Loucy (cell line): Measurements from ENCODE around the gene UNC5C.

ENCODE experiments used
- H2AFZ ChIP-seq: fragments of 200-600 bp; sonication (generic); 2 replicates; pipeline ENCODE4 v1.6.0; 2016; ENCODE audit warnings: antibody characterized with exemption, mild to moderate bottlenecking, low read length, moderate library complexity
- H3F3A ChIP-seq: fragments of 200-600 bp; 2 replicates; pipeline ENCODE4 v1.6.0; 2016; ENCODE audit warnings: antibody characterized with exemption, low read depth, mild to moderate bottlenecking
- H3K27me3 ChIP-seq: fragments of 200-600 bp; sonication (generic); 2 replicates; pipeline ENCODE4 v1.6.1; 2014; ENCODE audit warnings: low read length, mild to moderate bottlenecking; ENCODE audit not compliant: insufficient read depth, poor library complexity, severe bottlenecking
- H3K36me3 ChIP-seq: fragments of 200-600 bp; sonication (generic); 2 replicates; pipeline ENCODE4 v1.6.1; 2016; ENCODE audit warnings: low read length; ENCODE audit not compliant: insufficient read depth
- H3K4me1 ChIP-seq: fragments of 200-600 bp; sonication (generic); 2 replicates; pipeline ENCODE4 v1.5.1; 2014; ENCODE audit warnings: low read length, mild to moderate bottlenecking; ENCODE audit not compliant: insufficient read depth, poor library complexity, severe bottlenecking
- H3K4me2 ChIP-seq: fragments of 200-600 bp; sonication (generic); 2 replicates; pipeline ENCODE4 v1.6.0; 2014; ENCODE audit warnings: antibody characterized with exemption, low read length, low read depth, mild to moderate bottlenecking; ENCODE audit not compliant: poor library complexity, severe bottlenecking
- H3K4me3 ChIP-seq: fragments of 200-600 bp; sonication (generic); 2 replicates; pipeline ENCODE4 v1.5.1; 2014; ENCODE audit warnings: low read length, mild to moderate bottlenecking, mixed read lengths; ENCODE audit not compliant: poor library complexity, severe bottlenecking
- H3K79me2 ChIP-seq: fragments of 200-600 bp; sonication (generic); 2 replicates; pipeline ENCODE4 v1.6.1; 2014; ENCODE audit warnings: low read length; ENCODE audit not compliant: insufficient read depth
- H3K9ac ChIP-seq: fragments of 200-600 bp; sonication (generic); 2 replicates; pipeline ENCODE4 v1.6.0; 2014; ENCODE audit warnings: mild to moderate bottlenecking, low read depth, low read length, moderate library complexity; ENCODE audit not compliant: poor library complexity, severe bottlenecking
- H3K9me2 ChIP-seq: fragments of 200-600 bp; sonication (generic); replicated peaks from 2 replicates; pipeline ENCODE4 v1.6.1; 2016; ENCODE audit warnings: low read depth, low read length, mixed read lengths
- H3K9me3 ChIP-seq: fragments of 200-600 bp; sonication (generic); 2 replicates; pipeline ENCODE4 v1.6.1; 2014; ENCODE audit warnings: mild to moderate bottlenecking, antibody characterized with exemption, low read length, low read depth; ENCODE audit not compliant: insufficient read depth
- H4K20me1 ChIP-seq: fragments of 200-600 bp; sonication (generic); 2 replicates; pipeline ENCODE4 v1.6.0; 2014; ENCODE audit warnings: antibody characterized with exemption, low read length, mild to moderate bottlenecking; ENCODE audit not compliant: insufficient read depth, poor library complexity, severe bottlenecking
- EZH2phosphoT487 ChIP-seq: fragments of 200-600 bp; IDR thresholded peaks from 2 replicates; pipeline ENCODE4 v1.6.1; 2018; ENCODE audit warnings: antibody characterized with exemption, mild to moderate bottlenecking, moderate library complexity, borderline replicate concordance
- TF ChIP-seq, protein P1 (sequence below): fragments of 200-600 bp; sonication (generic); conservative IDR thresholded peaks from 2 replicates; pipeline ENCODE4 v1.5.1; 2014; ENCODE audit warnings: mild to moderate bottlenecking, antibody characterized with exemption, low read length

The UNC5C gene

DNA sequence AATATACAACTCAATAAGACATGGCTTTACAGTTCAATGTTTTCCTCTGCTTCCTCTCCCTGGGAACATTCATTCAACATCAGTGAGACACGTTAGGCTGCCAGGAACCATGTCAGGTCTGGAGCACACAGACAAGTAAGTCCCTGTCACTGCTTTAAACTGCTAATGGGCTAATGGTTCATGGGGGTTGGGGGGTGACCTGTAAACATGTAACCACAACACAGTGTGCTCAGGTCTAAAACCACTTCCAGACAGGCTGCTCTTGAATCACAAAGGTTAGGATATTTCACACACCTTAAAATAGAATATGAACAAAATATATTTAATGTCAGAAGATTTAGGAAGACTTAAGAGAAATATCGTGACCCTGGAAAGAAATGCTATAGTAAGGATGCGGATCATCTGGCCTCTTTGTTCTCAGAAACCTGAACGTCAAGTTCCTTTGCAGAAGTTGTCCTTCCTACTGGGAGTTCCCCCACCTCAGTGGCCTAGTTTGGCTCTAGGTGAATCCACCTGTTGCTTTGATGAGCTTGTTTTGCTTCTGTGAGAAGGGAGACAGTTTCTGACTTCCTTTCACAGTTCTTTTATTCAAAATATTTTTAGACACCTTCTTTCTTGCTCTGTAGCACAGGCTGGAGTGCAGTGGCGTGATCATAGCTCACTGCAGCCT lies 359.9 kb downstream of the UNC5C start:
- TF ChIP-seq, protein P1, sequence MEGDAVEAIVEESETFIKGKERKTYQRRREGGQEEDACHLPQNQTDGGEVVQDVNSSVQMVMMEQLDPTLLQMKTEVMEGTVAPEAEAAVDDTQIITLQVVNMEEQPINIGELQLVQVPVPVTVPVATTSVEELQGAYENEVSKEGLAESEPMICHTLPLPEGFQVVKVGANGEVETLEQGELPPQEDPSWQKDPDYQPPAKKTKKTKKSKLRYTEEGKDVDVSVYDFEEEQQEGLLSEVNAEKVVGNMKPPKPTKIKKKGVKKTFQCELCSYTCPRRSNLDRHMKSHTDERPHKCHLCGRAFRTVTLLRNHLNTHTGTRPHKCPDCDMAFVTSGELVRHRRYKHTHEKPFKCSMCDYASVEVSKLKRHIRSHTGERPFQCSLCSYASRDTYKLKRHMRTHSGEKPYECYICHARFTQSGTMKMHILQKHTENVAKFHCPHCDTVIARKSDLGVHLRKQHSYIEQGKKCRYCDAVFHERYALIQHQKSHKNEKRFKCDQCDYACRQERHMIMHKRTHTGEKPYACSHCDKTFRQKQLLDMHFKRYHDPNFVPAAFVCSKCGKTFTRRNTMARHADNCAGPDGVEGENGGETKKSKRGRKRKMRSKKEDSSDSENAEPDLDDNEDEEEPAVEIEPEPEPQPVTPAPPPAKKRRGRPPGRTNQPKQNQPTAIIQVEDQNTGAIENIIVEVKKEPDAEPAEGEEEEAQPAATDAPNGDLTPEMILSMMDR = no peak
- no peak for TF ChIP-seq EZH2phosphoT487
- H4K20me1 ChIP-seq = no peaks in the 10 kb centered on the region
- no peak overlapping the region for H3K4me2 ChIP-seq
- no peaks in the 10 kb centered on the region for H3K27me3 ChIP-seq
- H2AFZ ChIP-seq = 0 out of 2 replicates have a peak overlapping the region, but pooled peaks have one; percentile 1
- H3K9ac ChIP-seq = no peak overlapping the region
- H3K4me1 ChIP-seq = peaks cover 3% of the 10 kb centered on the region
- no peaks in the 10 kb centered on the region for H3K79me2 ChIP-seq
- H3K9me3 ChIP-seq = no peaks in the 10 kb centered on the region
- no peaks in the 10 kb centered on the region for H3F3A ChIP-seq
- H3K36me3 ChIP-seq = no peaks in the 10 kb centered on the region
- no peaks in the 10 kb centered on the region for H3K9me2 ChIP-seq
- no peak overlapping the region for H3K4me3 ChIP-seq

- no peaks in the 10 kb centered on the region for H3K9me2 ChIP-seq
- TF ChIP-seq, protein P1 = no peak
- TF ChIP-seq EZH2phosphoT487 = no peak
- H3F3A ChIP-seq = no peaks in the 10 kb centered on the region
- H3K27me3 ChIP-seq = no peaks in the 10 kb centered on the region
- H3K4me2 ChIP-seq = no peak overlapping the region
- H3K36me3 ChIP-seq = no peaks in the 10 kb centered on the region
- no peak overlapping the region for H3K9ac ChIP-seq
- no peak overlapping the region for H3K4me3 ChIP-seq
- H3K79me2 ChIP-seq = no peaks in the 10 kb centered on the region
- H2AFZ ChIP-seq = no peak overlapping the region
- no peaks in the 10 kb centered on the region for H3K9me3 ChIP-seq
- peaks cover 3% of the 10 kb centered on the region for H3K4me1 ChIP-seq
- H4K20me1 ChIP-seq = no peaks in the 10 kb centered on the region
Observed at GRCh38 chr4:95186666-95187065, 362.1 kb downstream of the UNC5C start.

DNA sequence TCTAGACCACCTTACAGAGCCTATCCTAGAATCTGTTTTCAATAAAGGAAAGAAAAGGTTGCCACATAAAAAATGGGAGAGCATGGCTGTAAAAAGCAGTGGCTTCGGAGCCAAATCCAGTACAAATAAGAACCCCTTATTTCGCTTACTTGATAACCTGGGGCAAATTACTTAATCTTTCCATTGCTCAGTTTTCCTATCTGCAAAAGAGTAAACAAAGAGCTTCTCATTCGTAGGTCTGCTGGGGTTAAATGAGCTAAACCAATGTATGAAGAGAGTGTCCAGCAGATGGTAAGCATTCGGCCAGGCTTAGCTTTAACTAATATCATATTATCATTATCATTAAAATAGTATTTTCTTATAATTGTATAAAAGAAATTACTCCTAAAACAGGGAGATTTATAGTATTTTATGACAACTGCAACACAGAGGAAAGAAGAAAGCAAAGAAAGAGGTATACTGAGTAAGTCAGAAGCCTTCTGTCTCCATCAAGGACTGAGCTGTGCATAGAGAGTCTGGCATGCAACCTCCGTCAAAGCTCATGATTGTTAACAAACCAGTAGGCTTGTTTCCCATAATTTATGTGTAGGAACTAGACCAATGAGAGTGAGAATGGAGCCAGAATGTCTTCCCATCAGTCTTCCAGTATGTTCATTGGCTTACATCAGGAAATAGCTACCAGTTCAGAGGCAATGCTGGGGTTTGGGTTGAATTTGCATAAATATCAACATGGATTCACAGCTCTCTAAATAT lies 364.9 kb downstream of the UNC5C start:
- Histone ChIP-seq H3K27me3 (no peaks in the 10 kb centered on the region), H2AFZ (no peak overlapping the region), H3K36me3 (no peaks in the 10 kb centered on the region), H3F3A (no peaks in the 10 kb centered on the region), H3K9me3 (no peaks in the 10 kb centered on the region), H3K4me3 (no peak overlapping the region), H3K4me2 (no peak overlapping the region), H3K4me1 (peaks cover 2% of the 10 kb centered on the region), H3K79me2 (no peaks in the 10 kb centered on the region), H3K9me2 (no peaks in the 10 kb centered on the region), H4K20me1 (no peaks in the 10 kb centered on the region), H3K9ac (no peak overlapping the region)
- TF ChIP-seq, protein P1 = no peak
- no peak for TF ChIP-seq EZH2phosphoT487
